GM21717 (cell line): ENCODE measurements around the gene CACNA1B.
"Not testable (repeated sequence)": the region's sequence is repeated elsewhere in the genome, so short reads cannot be mapped to it uniquely, and the experiment has no call there.

Experiments used
- ATAC-seq: cut with Tn5 transposase; IDR thresholded peaks from one replicate; pipeline ENCODE4 v1.9.1; 2021; ENCODE audit warnings: mild to moderate bottlenecking, moderate library complexity; ENCODE audit not compliant: unreplicated experiment

Gene CACNA1B

GRCh38 chr9:138010861-138011260 is 133.3 kb downstream of the CACNA1B start:
- no peak for ATAC-seq

DNA sequence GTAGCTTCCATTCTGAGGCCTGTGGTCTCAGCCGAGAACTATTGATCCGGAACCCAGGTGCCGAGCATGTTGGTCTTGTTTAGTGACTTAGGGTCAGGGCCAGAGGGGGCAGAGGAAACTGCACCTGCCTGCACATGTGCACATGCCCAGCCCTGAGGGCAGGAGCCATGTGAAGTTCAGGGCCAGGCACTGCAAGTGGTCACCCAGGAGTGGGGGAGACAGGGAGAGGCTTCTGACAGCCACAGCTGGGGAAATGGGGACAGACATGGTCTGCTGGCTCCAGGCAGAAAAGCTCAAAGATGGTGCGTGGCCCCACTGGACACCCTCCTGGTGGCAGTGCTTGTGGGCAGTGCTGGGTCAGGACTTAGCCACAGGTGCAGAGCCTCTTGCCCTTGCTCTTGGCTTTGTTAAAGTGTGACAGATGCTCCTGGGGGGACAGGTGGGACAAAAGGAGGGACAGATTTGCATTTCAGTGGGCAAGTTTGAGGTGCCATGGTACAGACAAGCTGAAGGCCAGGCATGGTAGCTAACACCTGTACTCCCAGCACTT is 134.4 kb downstream of the CACNA1B start:
- no peak for ATAC-seq

- ATAC-seq, result no peak
These were observed 135.7 kb downstream of the CACNA1B start for GRCh38 chr9:138013273-138013672.

DNA sequence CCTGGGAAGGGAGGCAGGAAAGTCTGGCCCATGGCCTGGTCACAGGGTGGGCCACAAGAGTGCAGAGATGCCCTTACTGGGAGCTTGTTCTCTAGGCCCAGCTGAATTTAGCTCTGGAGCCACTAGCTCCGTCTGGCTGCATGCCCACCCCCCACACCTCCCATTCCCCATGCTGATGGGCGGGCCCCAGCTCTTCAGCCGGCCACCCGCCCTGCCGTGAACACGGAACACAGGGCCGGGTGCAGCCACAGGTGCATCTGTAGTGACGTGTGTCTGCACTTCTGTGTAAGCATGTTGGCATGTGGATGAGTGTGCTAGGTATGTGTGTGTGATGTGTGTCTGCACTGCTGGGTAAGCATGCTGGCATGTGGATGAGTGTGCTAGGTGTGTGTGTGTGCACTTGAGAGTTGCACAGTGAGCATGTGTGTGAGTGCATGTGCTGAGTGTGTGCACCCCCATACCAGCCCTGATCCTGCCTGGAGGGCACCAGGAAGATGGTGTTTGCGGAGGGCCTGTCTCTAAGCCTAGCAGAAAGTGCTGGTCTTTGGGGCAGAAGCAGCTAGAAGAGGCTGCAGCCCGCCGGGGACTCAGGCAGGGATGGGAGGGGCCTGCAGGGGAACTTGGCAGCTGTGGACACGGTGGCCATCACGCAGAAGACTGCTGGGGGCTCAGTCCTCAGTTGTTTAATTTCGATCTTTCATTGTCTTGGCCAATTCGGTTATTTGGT is 136.4 kb downstream of the CACNA1B start:
- no peak for ATAC-seq

GRCh38 chr9:138014563-138014945 is 137.0 kb downstream of the CACNA1B start:
- ATAC-seq, result no peak

DNA sequence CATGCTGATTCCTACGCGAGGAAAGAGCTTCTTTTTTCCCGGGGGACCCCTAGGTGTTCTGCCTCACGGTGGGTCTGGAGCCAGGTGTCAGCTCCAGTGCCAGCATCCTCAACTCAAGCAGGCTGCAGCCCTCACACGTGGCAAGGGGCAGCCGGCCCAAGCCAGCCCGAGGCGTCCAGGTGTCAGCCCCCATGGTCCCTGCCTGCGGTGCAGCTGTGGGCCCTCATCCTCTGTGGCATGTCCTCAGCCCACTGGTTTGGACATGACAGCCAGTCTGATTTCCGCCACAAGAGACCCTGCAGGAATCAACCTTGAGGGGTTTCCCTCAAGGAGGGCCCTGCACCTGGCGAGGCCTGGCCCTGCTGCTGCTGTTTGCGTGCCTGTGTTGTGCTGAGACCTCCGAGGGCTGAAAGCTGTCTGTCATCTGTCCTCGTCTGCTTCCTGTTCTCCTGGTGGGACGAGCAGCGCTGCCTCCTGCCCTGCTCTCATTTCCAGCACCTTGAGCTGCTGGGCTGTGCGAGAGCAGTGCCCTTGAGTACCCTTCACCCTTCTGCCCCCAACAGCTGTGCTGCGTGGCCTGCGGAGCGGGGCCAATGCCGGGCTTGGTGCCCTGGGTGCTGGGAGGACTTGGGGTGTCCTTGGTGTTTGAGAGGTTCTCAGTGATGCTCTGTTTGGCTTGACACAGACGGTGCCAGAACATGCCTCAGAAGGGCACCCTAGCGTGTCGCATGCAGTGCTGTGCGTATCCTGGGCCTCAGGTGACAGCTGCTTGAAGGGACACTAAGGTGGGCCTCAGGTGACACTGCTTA is 137.6 kb downstream of the CACNA1B start:
- no peak for ATAC-seq

DNA sequence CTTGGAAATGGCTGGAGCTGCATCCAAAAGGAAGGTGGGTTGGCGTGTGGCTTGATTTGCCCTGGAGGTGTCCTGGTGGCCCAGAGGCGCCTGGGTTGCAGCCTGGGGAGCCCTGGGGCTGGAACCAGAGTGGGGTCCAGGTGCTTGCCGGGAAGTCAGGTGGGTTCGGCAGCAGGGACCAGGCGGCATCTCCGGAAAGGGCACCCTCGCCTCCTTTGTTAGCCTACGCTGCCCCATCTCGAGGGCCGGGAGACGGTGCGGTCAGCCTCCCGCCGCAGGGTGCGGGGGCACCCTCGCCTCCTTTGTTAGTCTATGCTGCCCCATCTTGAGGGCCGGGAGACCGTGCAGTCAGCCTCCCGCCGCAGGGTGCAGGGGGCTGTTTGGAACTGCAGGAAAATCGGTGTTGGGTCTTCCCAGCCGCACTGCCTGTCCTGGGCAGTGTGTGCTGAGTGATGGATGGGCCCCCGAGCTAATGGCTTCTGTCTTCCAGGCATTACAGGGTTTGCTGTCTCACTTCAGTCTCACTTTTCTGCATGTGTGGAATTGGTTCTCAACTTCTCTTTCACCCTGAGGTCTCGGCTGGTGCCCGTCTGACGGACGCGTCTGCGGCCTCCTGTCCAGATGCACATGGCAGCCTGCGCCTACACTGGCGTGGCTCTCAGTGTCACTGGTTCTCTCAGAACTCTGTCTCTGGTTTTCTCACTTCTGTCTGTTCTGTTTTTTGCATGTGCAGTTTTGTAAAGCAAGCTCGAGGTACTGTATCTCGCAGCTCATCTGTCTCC is 139.0 kb downstream of the CACNA1B start:
- ATAC-seq, result no peak

DNA sequence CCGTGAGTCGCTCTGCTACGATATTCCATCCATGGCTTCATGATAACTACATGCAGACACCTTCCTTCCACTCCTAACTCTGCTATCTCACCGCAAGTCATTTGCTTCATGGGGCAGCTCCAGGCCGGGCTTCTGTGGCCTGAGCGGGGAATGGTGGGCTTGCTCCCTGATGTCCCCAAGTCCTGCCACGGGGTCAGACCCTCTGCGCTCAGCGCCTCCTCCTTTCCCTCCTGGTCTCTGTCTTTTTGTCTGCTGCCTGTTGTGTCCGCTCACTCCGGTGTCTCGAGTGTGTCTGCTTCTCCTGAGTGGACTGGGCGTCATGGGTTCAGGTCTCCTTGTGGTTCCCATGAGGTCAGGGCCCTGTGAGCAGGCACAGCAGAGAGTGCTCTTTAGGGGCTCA is 139.6 kb downstream of the CACNA1B start:
- no peak for ATAC-seq

- not testable (repeated sequence) for ATAC-seq
These were observed 141.9 kb downstream of the CACNA1B start for GRCh38 chr9:138019514-138019913.

DNA sequence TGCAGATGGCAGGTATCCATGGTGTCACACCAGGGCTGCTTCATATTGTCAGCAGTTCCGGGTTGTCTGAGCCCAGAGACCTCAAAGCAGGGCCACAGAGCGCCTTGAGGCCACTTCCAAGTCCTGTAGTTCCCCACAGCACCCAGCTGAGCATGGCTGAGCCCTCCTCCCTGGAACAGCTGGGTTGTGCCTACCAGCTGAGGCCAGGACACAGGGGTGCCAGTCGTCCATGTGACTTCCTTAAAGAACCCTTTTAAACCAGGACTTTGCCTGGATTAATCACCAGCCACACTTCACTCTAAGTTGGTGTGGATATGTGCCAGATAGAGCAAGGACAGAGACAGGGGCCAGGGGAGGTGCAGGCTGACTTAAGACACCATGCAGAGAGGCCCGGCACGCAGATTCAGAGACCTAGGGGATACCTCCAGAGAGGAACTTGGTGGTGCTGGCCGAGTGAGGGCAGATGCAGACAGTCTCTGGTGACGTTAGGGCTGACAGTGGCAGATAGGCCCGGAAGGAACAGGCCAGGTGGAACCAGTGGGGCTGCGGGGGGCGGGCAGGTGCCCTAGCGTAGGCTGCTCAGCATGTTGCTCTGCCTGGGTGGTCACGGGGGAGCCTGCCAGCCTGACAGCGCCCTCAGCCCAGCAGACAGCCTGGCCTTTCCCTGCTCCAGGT is 142.7 kb downstream of the CACNA1B start:
- no peak for ATAC-seq

DNA sequence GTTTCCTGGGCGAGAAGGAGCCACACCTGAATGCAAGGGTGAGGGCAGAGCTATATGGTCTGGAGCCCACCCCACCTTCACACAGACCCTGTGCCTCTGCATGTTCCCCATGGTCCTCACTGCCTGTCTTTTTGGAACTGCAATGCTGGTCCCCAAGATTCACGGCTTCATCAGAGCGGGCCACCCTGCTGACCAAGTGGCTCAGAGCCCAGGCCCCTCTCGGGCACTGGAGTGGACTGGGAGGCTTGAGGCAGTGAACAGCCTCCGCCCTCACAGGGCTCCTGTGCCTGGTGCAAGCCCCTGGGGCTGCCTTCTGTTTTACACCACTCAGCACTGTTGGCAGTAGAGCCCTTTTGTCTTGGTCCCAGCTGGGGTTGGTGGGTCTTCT is 143.2 kb downstream of the CACNA1B start:
- no peak for ATAC-seq

DNA sequence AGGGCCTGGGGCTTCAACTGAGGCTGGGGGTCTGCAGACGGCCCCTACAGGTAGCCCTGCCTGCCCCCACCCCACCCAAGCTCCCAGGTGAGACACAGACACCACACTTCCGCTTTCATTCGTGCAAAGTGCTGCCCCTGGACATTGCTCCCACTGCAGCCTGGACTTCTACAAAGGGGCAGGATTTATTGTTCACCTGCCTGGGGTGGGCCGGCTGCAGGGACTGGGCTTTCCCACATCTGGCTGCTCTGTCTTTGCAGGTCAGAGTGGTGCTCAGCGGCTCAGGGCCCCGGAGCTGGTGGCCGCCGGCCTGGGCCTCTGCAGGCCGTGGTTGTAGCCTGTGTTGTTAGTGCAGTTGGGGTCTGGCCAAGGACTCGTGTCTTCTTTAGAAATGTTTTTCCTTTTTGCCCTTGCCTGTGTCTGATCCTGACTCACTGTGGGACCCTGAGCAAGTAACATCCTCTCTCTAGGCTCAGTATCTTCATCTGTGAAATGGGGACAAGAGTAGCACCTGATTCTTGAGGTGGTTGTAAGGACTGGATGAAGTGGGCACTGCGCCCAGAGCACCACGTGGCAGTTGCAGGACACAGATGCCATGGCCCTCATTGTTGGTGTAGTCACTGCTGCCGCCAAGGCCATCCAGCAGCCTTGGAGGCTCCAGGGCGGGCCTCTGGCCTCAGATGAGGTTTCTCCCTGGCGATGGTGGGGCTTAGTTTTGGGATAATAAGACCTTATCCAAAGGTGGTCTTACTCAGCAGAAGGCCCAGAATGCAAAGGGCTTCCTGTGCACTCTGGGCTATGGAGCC is 143.9 kb downstream of the CACNA1B start:
- no peak for ATAC-seq

- ATAC-seq, result no peak
These were observed 144.6 kb downstream of the CACNA1B start for GRCh38 chr9:138022121-138022741.

- ATAC-seq, result no peak
These were observed 145.3 kb downstream of the CACNA1B start for GRCh38 chr9:138022756-138023393.

- ATAC-seq, result no peak
These were observed 146.0 kb downstream of the CACNA1B start for GRCh38 chr9:138023394-138024124.

- no peak for ATAC-seq
These were observed 146.5 kb downstream of the CACNA1B start for GRCh38 chr9:138024131-138024530.

DNA sequence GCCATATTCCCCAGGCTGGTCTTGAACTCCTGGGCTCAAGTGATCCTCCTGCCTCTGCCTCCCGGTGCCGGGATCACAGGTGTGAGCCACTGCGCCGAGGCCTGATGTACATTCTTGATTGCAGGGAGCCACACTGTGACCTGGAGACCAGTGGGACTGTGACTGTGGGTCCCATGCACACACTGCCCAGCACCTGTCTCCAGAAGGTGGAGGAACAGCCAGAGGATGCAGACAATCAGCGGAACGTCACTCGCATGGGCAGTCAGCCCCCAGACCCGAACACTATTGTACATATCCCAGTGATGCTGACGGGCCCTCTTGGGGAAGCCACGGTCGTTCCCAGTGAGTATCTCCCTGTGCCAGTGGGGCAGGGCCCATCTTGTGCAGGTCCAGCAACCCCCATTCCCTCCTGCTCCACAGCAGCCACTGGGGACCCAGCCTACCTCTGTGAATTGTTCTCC is 147.3 kb downstream of the CACNA1B start:
- no peak for ATAC-seq

DNA sequence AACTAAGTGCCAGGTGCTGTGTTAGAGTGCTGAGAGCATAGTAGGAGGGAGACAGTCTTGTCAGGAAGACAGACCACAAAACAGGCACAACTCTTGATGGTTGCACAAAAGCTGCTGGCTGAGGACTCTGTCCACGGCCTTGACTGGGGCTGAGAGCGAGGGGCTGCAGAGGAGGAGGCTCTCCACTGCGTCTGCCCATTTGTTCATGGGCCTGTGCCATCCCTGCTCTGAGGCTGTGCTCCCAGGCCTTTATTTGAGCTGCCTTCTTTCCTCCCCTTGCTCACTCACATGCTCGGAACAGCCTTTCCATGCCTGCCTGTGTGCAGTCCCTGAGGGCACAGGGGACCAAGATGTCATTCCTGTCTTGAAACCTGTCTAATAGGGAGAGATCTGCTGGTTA is 147.8 kb downstream of the CACNA1B start:
- no peak for ATAC-seq
